Neural progenitor cell (in vitro differentiated cells): ENCODE measurements around the gene NEU4. TPM values are rescaled to one million over a fixed set of nuclear protein-coding genes. Genes with fewer than 3 reads are reported as not detected.
A peak's percentile ranks its signal among the peaks of the same experiment; 100 is the strongest.

ENCODE experiments used
- DNase-seq: peaks from one replicate; pipeline ENCODE4 v3.0.0-alpha.2; 2016; ENCODE audit warnings: low spot score
- H2AFZ ChIP-seq: fragments of 200-600 bp; sonication (generic); replicated peaks from 2 replicates; pipeline ENCODE4 v1.6.1; 2016; ENCODE audit warnings: antibody characterized with exemption
- H3F3A ChIP-seq: fragments of 200-600 bp; sonication (generic); 2 replicates; pipeline ENCODE4 v1.6.1; 2016; ENCODE audit warnings: antibody characterized with exemption, low read depth
- H3K27ac ChIP-seq: fragments of 200-600 bp; sonication (generic); 2 replicates; pipeline ENCODE4 v1.5.1; 2016; ENCODE audit warnings: mild to moderate bottlenecking
- H3K27me3 ChIP-seq: fragments of 200-600 bp; sonication (generic); 2 replicates; pipeline ENCODE4 v1.6.1; 2016; ENCODE audit warnings: mild to moderate bottlenecking, moderate library complexity
- H3K36me3 ChIP-seq: fragments of 200-600 bp; sonication (generic); 2 replicates; pipeline ENCODE4 v1.5.1; 2016
- H3K4me1 ChIP-seq: fragments of 200-600 bp; sonication (generic); 2 replicates; pipeline ENCODE4 v1.6.1; 2016; ENCODE audit warnings: mixed run types
- H3K4me2 ChIP-seq: fragments of 200-600 bp; sonication (generic); 2 replicates; pipeline ENCODE4 v1.6.1; 2016
- H3K4me3 ChIP-seq: fragments of 200-600 bp; sonication (generic); 2 replicates; pipeline ENCODE4 v1.5.1; 2016
- H3K79me2 ChIP-seq: fragments of 200-600 bp; sonication (generic); 2 replicates; pipeline ENCODE4 v1.6.1; 2016; ENCODE audit warnings: low read depth
- H3K9ac ChIP-seq: fragments of 200-600 bp; sonication (generic); 2 replicates; pipeline ENCODE4 v1.6.1; 2016
- H3K9me3 ChIP-seq: fragments of 200-600 bp; sonication (generic); 2 replicates; pipeline ENCODE4 v1.5.1; 2016; ENCODE audit warnings: low read depth
- H4K20me1 ChIP-seq: fragments of 200-600 bp; sonication (generic); 2 replicates; pipeline ENCODE4 v1.6.1; 2016; ENCODE audit warnings: low read depth
- H3K27ac Mint-ChIP-seq: 3 replicates; pipeline ENCODE4 v1.8.0; 2021; ENCODE audit warnings: mixed read lengths
- H3K27me3 Mint-ChIP-seq: 2 replicates; pipeline ENCODE4 v1.8.0; 2022; ENCODE audit warnings: low read depth, mild to moderate bottlenecking, inconsistent platforms, moderate library complexity, mixed read lengths; ENCODE audit not compliant: insufficient read depth
- H3K36me3 Mint-ChIP-seq: 3 replicates; pipeline ENCODE4 v1.8.0; 2021; ENCODE audit warnings: mixed read lengths
- H3K4me1 Mint-ChIP-seq: 3 replicates; pipeline ENCODE4 v1.8.0; 2021; ENCODE audit warnings: mixed read lengths
- H3K4me3 Mint-ChIP-seq: 3 replicates; pipeline ENCODE4 v1.8.0; 2021; ENCODE audit warnings: mild to moderate bottlenecking, moderate library complexity, mixed read lengths
- H3K9me3 Mint-ChIP-seq: 3 replicates; pipeline ENCODE4 v1.8.0; 2020; ENCODE audit warnings: mixed read lengths
- EZH2 ChIP-seq: fragments of 200-600 bp; sonication (generic); IDR thresholded peaks from 2 replicates; pipeline ENCODE4 v1.6.1; 2017; ENCODE audit warnings: antibody characterized with exemption, mild to moderate bottlenecking, moderate library complexity
- EZH2phosphoT487 ChIP-seq: fragments of 200-600 bp; sonication (generic); IDR thresholded peaks from 2 replicates; pipeline ENCODE4 v1.6.1; 2017; ENCODE audit warnings: antibody characterized with exemption
- total RNA-seq: library from RNA; depleted of rRNA; stranded (reverse); fragments of >200 nt; gene quantifications from 2 replicates; pipeline ENCODE4 v1.2.3, GENCODE V29; 2015; ENCODE audit warnings: low replicate concordance
- TF ChIP-seq, protein P1 (sequence below): fragments of 200-600 bp; sonication (generic); IDR thresholded peaks from 2 replicates; pipeline ENCODE4 v1.5.1; 2017; ENCODE audit warnings: antibody characterized with exemption, mild to moderate bottlenecking

The NEU4 gene
- total RNA-seq, 1 donor from 2014 or later = not detected

DNA sequence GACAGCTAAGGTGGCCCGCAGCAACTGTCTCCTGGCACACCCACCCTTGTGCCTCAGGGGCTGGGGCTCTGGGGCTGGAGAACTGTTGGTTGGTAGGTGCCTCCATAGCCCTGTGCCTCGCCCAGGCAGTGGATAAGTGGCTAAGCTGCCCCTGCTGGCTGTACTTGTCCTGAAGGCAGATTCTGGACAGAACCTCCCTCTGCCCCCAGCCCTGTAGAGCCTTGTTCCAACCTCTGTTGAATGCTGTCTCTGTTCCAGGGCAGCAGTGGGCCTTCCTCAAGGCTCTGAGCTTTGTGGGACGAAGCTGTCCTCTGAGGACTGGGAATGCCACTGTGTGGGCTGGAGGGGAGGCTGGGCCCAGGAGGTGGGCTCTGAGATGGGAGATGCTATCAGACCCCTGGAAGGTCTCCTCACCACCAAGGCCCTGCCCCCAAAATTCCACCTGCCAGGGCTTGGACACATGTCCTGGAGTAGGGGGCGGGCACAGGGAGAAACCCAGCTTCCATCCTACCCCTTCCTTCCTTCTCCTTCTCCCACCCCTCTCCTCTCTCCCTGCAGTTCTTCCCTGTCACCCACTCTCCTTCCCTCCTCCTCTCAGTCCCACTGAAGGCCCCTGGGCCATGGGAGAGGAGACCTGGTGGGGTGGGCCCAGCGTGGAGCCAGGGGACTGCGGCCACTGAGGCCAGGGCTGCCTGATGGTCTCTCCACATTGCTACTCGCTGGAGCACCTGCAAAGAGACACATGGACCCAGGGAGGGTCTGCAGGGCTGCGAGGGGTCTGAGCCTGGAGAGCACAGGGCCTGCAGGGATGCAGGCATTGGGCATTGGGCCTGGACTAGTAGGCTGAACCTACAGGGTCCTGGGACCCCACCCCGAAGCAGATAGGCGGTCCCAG lies 51.4 kb downstream of the NEU4 start:
- peaks cover 21% of the 10 kb centered on the region for H3K27me3 Mint-ChIP-seq
- peaks cover 4% of the 10 kb centered on the region for H3K9me3 Mint-ChIP-seq
- no peaks in the 10 kb centered on the region for H4K20me1 ChIP-seq
- no peak overlapping the region for H3K27ac ChIP-seq
- H3K4me3 Mint-ChIP-seq = no peak overlapping the region
- H2AFZ ChIP-seq = no peak overlapping the region
- no peak for DNase-seq
- peaks cover 16% of the 10 kb centered on the region for H3F3A ChIP-seq
- no peaks in the 10 kb centered on the region for H3K79me2 ChIP-seq
- H3K4me1 ChIP-seq = no peaks in the 10 kb centered on the region
- H3K4me2 ChIP-seq = no peak overlapping the region
- H3K9me3 ChIP-seq = no peaks in the 10 kb centered on the region
- H3K4me3 ChIP-seq = no peak overlapping the region
- H3K27ac Mint-ChIP-seq = no peak overlapping the region
- no peak overlapping the region for H3K9ac ChIP-seq
- no peaks in the 10 kb centered on the region for H3K36me3 Mint-ChIP-seq
- no peaks in the 10 kb centered on the region for H3K27me3 ChIP-seq
- TF ChIP-seq EZH2 (no peak), EZH2phosphoT487 (no peak)
- TF ChIP-seq, protein P1, sequence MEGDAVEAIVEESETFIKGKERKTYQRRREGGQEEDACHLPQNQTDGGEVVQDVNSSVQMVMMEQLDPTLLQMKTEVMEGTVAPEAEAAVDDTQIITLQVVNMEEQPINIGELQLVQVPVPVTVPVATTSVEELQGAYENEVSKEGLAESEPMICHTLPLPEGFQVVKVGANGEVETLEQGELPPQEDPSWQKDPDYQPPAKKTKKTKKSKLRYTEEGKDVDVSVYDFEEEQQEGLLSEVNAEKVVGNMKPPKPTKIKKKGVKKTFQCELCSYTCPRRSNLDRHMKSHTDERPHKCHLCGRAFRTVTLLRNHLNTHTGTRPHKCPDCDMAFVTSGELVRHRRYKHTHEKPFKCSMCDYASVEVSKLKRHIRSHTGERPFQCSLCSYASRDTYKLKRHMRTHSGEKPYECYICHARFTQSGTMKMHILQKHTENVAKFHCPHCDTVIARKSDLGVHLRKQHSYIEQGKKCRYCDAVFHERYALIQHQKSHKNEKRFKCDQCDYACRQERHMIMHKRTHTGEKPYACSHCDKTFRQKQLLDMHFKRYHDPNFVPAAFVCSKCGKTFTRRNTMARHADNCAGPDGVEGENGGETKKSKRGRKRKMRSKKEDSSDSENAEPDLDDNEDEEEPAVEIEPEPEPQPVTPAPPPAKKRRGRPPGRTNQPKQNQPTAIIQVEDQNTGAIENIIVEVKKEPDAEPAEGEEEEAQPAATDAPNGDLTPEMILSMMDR = no peak
- H3K36me3 ChIP-seq = no peaks in the 10 kb centered on the region
- H3K4me1 Mint-ChIP-seq = peaks cover 24% of the 10 kb centered on the region

DNA sequence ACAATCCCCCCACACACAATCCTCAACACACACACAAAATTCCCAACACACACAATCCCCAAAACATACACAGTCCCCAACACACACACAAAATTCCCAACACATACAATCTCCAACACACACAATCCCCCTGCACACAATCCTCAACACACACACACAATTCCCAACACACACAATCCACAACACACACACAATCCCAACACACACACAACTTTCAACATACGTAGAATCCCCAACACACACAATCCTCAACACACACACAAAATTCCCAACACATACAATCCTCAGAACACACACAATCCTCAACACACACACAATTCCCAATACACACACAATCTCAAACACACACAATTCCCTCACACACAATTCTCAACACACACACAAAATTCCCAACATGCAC lies 52.3 kb downstream of the NEU4 start:
- peaks cover 7% of the 10 kb centered on the region for H3K9me3 Mint-ChIP-seq
- peaks cover 29% of the 10 kb centered on the region for H3K4me1 Mint-ChIP-seq
- no peak for TF ChIP-seq EZH2phosphoT487
- no peak for TF ChIP-seq EZH2
- TF ChIP-seq, protein P1 = no peak

DNA sequence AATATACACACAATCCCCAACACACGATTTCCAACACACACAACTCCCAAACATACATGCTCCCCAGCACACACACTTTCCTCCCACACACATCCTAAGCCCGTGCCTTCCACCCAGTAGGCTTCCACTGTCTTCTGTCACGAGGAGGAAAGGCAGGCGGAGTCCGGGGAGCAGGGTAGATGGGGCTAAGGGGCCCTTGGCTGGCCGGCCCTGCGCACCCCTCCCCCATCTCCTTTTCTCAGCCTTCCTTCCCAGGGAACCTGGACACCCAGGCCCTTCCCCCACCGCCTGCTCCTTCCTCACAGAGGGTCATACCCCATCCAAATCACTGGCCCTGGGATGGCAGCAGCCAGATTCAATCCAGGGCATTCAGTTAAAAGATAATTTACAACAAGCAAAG lies 53.1 kb downstream of the NEU4 start:
- H3K36me3 ChIP-seq = no peaks in the 10 kb centered on the region
- peaks cover 29% of the 10 kb centered on the region for H3F3A ChIP-seq
- H3K9ac ChIP-seq = no peak overlapping the region
- H3K9me3 Mint-ChIP-seq = peaks cover 7% of the 10 kb centered on the region
- no peak overlapping the region for H3K4me2 ChIP-seq
- no peaks in the 10 kb centered on the region for H3K9me3 ChIP-seq
- H3K4me1 ChIP-seq = no peaks in the 10 kb centered on the region
- no peak overlapping the region for H3K27ac ChIP-seq
- H3K4me3 Mint-ChIP-seq = no peak overlapping the region
- TF ChIP-seq, protein P1 = no peak
- TF ChIP-seq EZH2phosphoT487 (no peak), EZH2 (no peak)
- H3K27me3 ChIP-seq = no peaks in the 10 kb centered on the region
- no peak overlapping the region for H2AFZ ChIP-seq
- H4K20me1 ChIP-seq = peaks cover 12% of the 10 kb centered on the region
- DNase-seq = no peak
- no peak overlapping the region for H3K27ac Mint-ChIP-seq
- no peaks in the 10 kb centered on the region for H3K79me2 ChIP-seq
- peaks cover 24% of the 10 kb centered on the region for H3K4me1 Mint-ChIP-seq
- H3K36me3 Mint-ChIP-seq = no peaks in the 10 kb centered on the region
- no peak overlapping the region for H3K4me3 ChIP-seq
- H3K27me3 Mint-ChIP-seq = peaks cover 24% of the 10 kb centered on the region

More for the DNA sequence above, 52.3 kb downstream of the NEU4 start:
- no peak overlapping the region for H3K4me2 ChIP-seq
- no peaks in the 10 kb centered on the region for H3K36me3 ChIP-seq
- H3K27ac Mint-ChIP-seq = peak overlapping the region; percentile 14
- no peaks in the 10 kb centered on the region for H3K9me3 ChIP-seq
- H3K27me3 Mint-ChIP-seq = peaks cover 26% of the 10 kb centered on the region
- DNase-seq = no peak
- H3F3A ChIP-seq = peaks cover 23% of the 10 kb centered on the region
- H3K27ac ChIP-seq = no peak overlapping the region
- H3K4me3 Mint-ChIP-seq = peak overlapping the region; percentile 6
- H3K36me3 Mint-ChIP-seq = no peaks in the 10 kb centered on the region
- H3K9ac ChIP-seq = no peak overlapping the region
- H3K4me3 ChIP-seq = no peak overlapping the region
- H3K27me3 ChIP-seq = no peaks in the 10 kb centered on the region
- H3K79me2 ChIP-seq = no peaks in the 10 kb centered on the region
- no peak overlapping the region for H2AFZ ChIP-seq
- no peaks in the 10 kb centered on the region for H3K4me1 ChIP-seq
- H4K20me1 ChIP-seq = peaks cover 6% of the 10 kb centered on the region
